ENCODE measurements around the gene ABLIM3.

DNA sequence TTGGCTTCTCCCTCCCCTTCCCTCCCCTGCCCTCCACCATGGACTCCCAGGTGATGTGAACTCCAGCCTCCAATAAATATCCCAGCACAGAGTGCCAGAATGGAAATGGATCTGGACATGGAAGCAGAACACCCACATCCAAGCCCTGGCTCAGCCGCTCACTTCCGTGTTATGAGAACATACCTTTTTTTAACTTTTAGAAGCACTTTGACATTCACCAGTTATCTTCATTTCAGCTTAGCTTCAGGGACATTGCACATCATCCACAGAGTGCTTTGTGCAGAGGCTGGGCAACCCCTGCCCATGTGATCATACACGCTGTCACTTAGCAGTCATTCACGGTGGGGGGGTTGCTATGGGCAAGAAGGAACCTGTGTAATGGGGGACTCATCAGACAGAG lies 139.5 kb downstream of the ABLIM3 start:
- TF ChIP-seq, protein P1, sequence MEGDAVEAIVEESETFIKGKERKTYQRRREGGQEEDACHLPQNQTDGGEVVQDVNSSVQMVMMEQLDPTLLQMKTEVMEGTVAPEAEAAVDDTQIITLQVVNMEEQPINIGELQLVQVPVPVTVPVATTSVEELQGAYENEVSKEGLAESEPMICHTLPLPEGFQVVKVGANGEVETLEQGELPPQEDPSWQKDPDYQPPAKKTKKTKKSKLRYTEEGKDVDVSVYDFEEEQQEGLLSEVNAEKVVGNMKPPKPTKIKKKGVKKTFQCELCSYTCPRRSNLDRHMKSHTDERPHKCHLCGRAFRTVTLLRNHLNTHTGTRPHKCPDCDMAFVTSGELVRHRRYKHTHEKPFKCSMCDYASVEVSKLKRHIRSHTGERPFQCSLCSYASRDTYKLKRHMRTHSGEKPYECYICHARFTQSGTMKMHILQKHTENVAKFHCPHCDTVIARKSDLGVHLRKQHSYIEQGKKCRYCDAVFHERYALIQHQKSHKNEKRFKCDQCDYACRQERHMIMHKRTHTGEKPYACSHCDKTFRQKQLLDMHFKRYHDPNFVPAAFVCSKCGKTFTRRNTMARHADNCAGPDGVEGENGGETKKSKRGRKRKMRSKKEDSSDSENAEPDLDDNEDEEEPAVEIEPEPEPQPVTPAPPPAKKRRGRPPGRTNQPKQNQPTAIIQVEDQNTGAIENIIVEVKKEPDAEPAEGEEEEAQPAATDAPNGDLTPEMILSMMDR (conservative IDR thresholded peaks at IDR 0.05): no peak
- TF ChIP-seq EZH2 (IDR thresholded peaks at IDR 0.05; ENCODE audit: low read depth): no peak
